A549 (cell line): ENCODE data around the gene BCKDHA. TPM values are rescaled to one million over a fixed set of nuclear protein-coding genes. Genes with fewer than 3 reads are reported as not detected.
A peak's percentile ranks its signal among the peaks of the same experiment; 100 is the strongest.

Source experiments
- ATAC-seq, 2 experiments: fragments of 200-7000 bp in 1 of 2; fragments of >200 bp in 1 of 2; cut with Nextera tagmentation in 1 of 2; cut with Tn5 transposase in 1 of 2; 3 replicates each; pipeline versions ENCODE4 v1.8.0 to v1.9.1; 2018 to 2020; ENCODE audit warnings: mild to moderate bottlenecking in 1 of 2, moderate library complexity in 1 of 2
- CTCF ChIA-PET: fragments of 300-600 bp; sonication (Branson Sonifier 250); formaldehyde crosslinking; extraction: SDS; loops from one replicate; lab custom pipeline; 2021; ENCODE audit warnings: antibody characterized with exemption, inconsistent platforms; lab: Yijun Ruan, JAX
- POLR2A ChIA-PET: fragments of 350-600 bp; formaldehyde crosslinking; extraction: SDS; loops from one replicate; lab custom pipeline; 2021; ENCODE audit warnings: antibody characterized with exemption, inconsistent platforms; lab: Yijun Ruan, JAX
- DNase-seq, 2 experiments: peaks; one replicate each; pipeline versions ENCODE4 v3.0.0 to v3.0.0-alpha.2; 2011 to 2016; ENCODE audit warnings: low read depth in 1 of 2, low spot score in 1 of 2
- FAIRE-seq: peaks from 2 replicates; lab custom pipeline; 2011; peaks lifted over from hg19 to GRCh38; lab: Jason Lieb, UNC
- H3K27ac ChIP-seq, 2 experiments: fragments of >200 bp; sonication (Bioruptor Twin); formaldehyde crosslinking; 3 replicates each; pipeline ENCODE4 v1.5.1; 2016 to 2017
- H3K4me1 ChIP-seq: fragments of >200 bp; sonication (Bioruptor Twin); formaldehyde crosslinking; 3 replicates; pipeline ENCODE4 v1.6.1; 2016
- H3K4me2 ChIP-seq: fragments of >200 bp; sonication (Bioruptor Twin); formaldehyde crosslinking; 3 replicates; pipeline ENCODE4 v1.6.1; 2016
- H3K4me3 ChIP-seq: fragments of >200 bp; sonication (Bioruptor Twin); formaldehyde crosslinking; 3 replicates; pipeline ENCODE4 v1.5.1; 2016
- H3K9me3 ChIP-seq: fragments of >200 bp; sonication (Bioruptor Twin); formaldehyde crosslinking; 3 replicates; pipeline ENCODE4 v1.6.1; 2016
- CEBPB ChIP-seq, 2 experiments: fragments of >200 bp in 1 of 2; sonication (Bioruptor Twin) in 1 of 2; formaldehyde crosslinking in 1 of 2; IDR thresholded peaks; 2 replicates each; pipeline ENCODE4 v1.6.1; 2012 to 2016
- CTCF ChIP-seq: fragments of >200 bp; sonication (Bioruptor Twin); formaldehyde crosslinking; IDR thresholded peaks from 3 replicates; pipeline ENCODE4 v1.5.1; 2016
- E2F6 ChIP-seq: IDR thresholded peaks from 2 replicates; pipeline ENCODE4 v1.6.1; 2012; ENCODE audit warnings: low read depth, borderline replicate concordance
- EHF ChIP-seq: fragments of 250-450 bp; sonication (Bioruptor Pico); IDR thresholded peaks from 2 replicates; pipeline ENCODE4 v1.5.0; 2020; ENCODE audit warnings: mild to moderate bottlenecking
- ESRRA ChIP-seq: fragments of 150-350 bp; IDR thresholded peaks from 2 replicates; pipeline ENCODE4 v1.6.1; 2014; ENCODE audit warnings: mild to moderate bottlenecking, low read length, borderline replicate concordance
- JUNB ChIP-seq: fragments of >200 bp; sonication (Bioruptor Twin); formaldehyde crosslinking; IDR thresholded peaks from 2 replicates; pipeline ENCODE4 v1.6.1; 2016
- KDM5A ChIP-seq: fragments of 200-600 bp; sonication (generic); IDR thresholded peaks from 2 replicates; pipeline ENCODE4 v1.6.1; 2016; ENCODE audit warnings: antibody characterized with exemption, mild to moderate bottlenecking
- MAFK ChIP-seq: fragments of 450-650 bp; IDR thresholded peaks from 2 replicates; pipeline ENCODE4 v1.6.1; 2014; ENCODE audit not compliant: partially characterized antibody
- MAX ChIP-seq: IDR thresholded peaks from 2 replicates; pipeline ENCODE4 v1.6.1; 2012
- MYC ChIP-seq: IDR thresholded peaks from 2 replicates; pipeline ENCODE4 v1.6.1; 2012; ENCODE audit warnings: mild to moderate bottlenecking, inconsistent platforms, low read length, improper control_type of control experiment, borderline replicate concordance
- NFE2L2 ChIP-seq: fragments of 150-350 bp; conservative IDR thresholded peaks from 2 replicates; pipeline ENCODE4 v1.6.1; 2014; ENCODE audit warnings: low read length
- NPAS2 ChIP-seq: fragments of 250-450 bp; sonication (Bioruptor Pico); IDR thresholded peaks from 2 replicates; pipeline ENCODE4 v1.8.0; 2022; ENCODE audit warnings: mild to moderate bottlenecking, moderate library complexity, borderline replicate concordance
- NR3C1 ChIP-seq: fragments of >200 bp; sonication (Bioruptor Twin); formaldehyde crosslinking; IDR thresholded peaks from 3 replicates; pipeline ENCODE4 v1.6.1; 2017
- PBX3 ChIP-seq: IDR thresholded peaks from 2 replicates; pipeline ENCODE4 v1.6.1; 2012
- PHF8 ChIP-seq: fragments of 200-600 bp; sonication (generic); IDR thresholded peaks from 2 replicates; pipeline ENCODE4 v1.6.1; 2016; ENCODE audit warnings: low read depth, mild to moderate bottlenecking, antibody characterized with exemption, moderate library complexity, borderline replicate concordance
- POLR2AphosphoS2 ChIP-seq: conservative IDR thresholded peaks from 2 replicates; pipeline ENCODE4 v1.6.1; 2012; ENCODE audit warnings: low read length, improper control_type of control experiment, inconsistent platforms
- REST ChIP-seq: fragments of 200-600 bp; sonication (generic); IDR thresholded peaks from 2 replicates; pipeline ENCODE4 v1.6.1; 2016; ENCODE audit warnings: antibody characterized with exemption, mild to moderate bottlenecking, moderate library complexity
- RNF2 ChIP-seq: fragments of 200-600 bp; sonication (generic); IDR thresholded peaks from 2 replicates; pipeline ENCODE4 v1.6.1; 2016; ENCODE audit warnings: low read depth, mild to moderate bottlenecking, antibody characterized with exemption, moderate library complexity, borderline replicate concordance
- SMC3 ChIP-seq: fragments of >200 bp; sonication (Bioruptor Twin); formaldehyde crosslinking; IDR thresholded peaks from 3 replicates; pipeline ENCODE4 v1.6.1; 2018; ENCODE audit warnings: inconsistent platforms
- TFCP2L1 ChIP-seq: fragments of 250-450 bp; sonication (Bioruptor Pico); IDR thresholded peaks from 2 replicates; pipeline ENCODE4 v1.5.0; 2021; ENCODE audit warnings: mild to moderate bottlenecking
- TP53 ChIP-seq: fragments of 250-450 bp; sonication (Bioruptor Pico); IDR thresholded peaks from 2 replicates; pipeline ENCODE4 v1.5.0; 2021; ENCODE audit warnings: mild to moderate bottlenecking, moderate library complexity
- ZC3H11A ChIP-seq: fragments of 450-650 bp; IDR thresholded peaks from 2 replicates; pipeline ENCODE4 v1.6.1; 2014; ENCODE audit warnings: antibody characterized with exemption, mild to moderate bottlenecking
- ZNF302 ChIP-seq: fragments of 250-450 bp; sonication (Bioruptor Pico); IDR thresholded peaks from 2 replicates; pipeline ENCODE4 v1.9.0; 2021; ENCODE audit warnings: inconsistent platforms, mild to moderate bottlenecking, moderate library complexity
- WGBS: methylation state at CpG from one replicate; pipeline ENCODE4 v1.1.6; 2017; ENCODE audit errors: missing lambda C conversion rate; 5-methylcytosine and 5-hydroxymethylcytosine counted together
- polyA plus RNA-seq, 4 experiments: library from polyadenylated mRNA; depleted of rRNA in 3 of 4; stranded (reverse); fragments of >200 nt; fragmentation: RNase III in 1 of 4; extraction: RNeasy Plus Mini Kit Qiagen cat#74134 plus additional on column Dnase treatment in 1 of 4; gene quantifications; 2 replicates in 3 of 4; 3 replicates in 1 of 4; pipeline ENCODE4 v1.2.3, GENCODE V29; 2011 to 2017

The BCKDHA gene
- polyA plus RNA-seq, 2 of the 4 experiments (the other 2 are of a cell fraction), result 42.9 to 44.4 TPM

GRCh38 chr19:41398050-41398418, 416 bp downstream of the BCKDHA start:
- WGBS, result under 1% methylated on average over 5 of the region's 5 CpGs

GRCh38 chr19:41398598-41398997, 980 bp downstream of the BCKDHA start:
- no peak for FAIRE-seq
- H3K27ac ChIP-seq, result peak overlapping the region in 1 of 2 experiments; percentile 87; a peak in 4 of 6 replicates
- POLR2A ChIA-PET, result interaction anchor here (0.9 kb wide), 1 partner anchor 10 kb away, joined by 3 read pairs; no protein-coding TSS in a partner anchor
- TF ChIP-seq MYC (0 out of 2 replicates have a peak, but pooled peaks have one; percentile 4), ESRRA (no peak), KDM5A (no peak), NR3C1 (no peak), TFCP2L1 (CRISPR knock-in tag) (no peak)
- TF ChIP-seq, all 56 proteins: peak for 1
- H3K4me3 ChIP-seq, result peak overlapping the region; percentile 67
- CTCF ChIA-PET, result interaction anchor here (0.8 to 2.4 kb wide), 10 partner anchors 9 to 172 kb away, joined by 3 to 9 read pairs (median 4); partner anchors contain the start of gene DMAC2
- WGBS, result 66% methylated on average over 3 of the region's 3 CpGs
- ATAC-seq (no peak), DNase-seq (no peak)
- peak overlapping the region; percentile 88 for H3K4me2 ChIP-seq
- H3K9me3 ChIP-seq, result no peaks in the 10 kb centered on the region
- peaks cover 20% of the 10 kb centered on the region for H3K4me1 ChIP-seq

More at GRCh38 chr19:41398050-41398418, 416 bp downstream of the BCKDHA start:
- ATAC-seq, result peak in 1 of 2 experiments; percentile 1; a peak in 1 of 6 replicates
- Histone ChIP-seq H3K27ac (peak overlapping the region; percentile 79 to 87), H3K4me2 (peak overlapping the region; percentile 88), H3K4me3 (peak overlapping the region; percentile 67), H3K4me1 (peaks cover 20% of the 10 kb centered on the region), H3K9me3 (no peaks in the 10 kb centered on the region)
- FAIRE-seq, result no peak
- no peak for DNase-seq
- POLR2A ChIA-PET, result no interaction called here
- CTCF ChIA-PET, result interaction anchor here (0.8 to 2.4 kb wide), 6 partner anchors 9 to 173 kb away, joined by 3 to 9 read pairs (median 4); partner anchors contain the start of gene DMAC2
- TF ChIP-seq REST, result no peak
- 0 out of 2 replicates have a peak, but pooled peaks have one; percentile 11 for TF ChIP-seq PHF8
- TF ChIP-seq KDM5A, result peak; percentile 62; the same call in 1 of the 2 replicates

GRCh38 chr19:41399091-41399490, 1.5 kb downstream of the BCKDHA start:
- H3K4me3 ChIP-seq, result peak overlapping the region; percentile 67; the same call in 1 of the 3 replicates
- ChIA-PET POLR2A (interaction anchor here (0.6 to 0.9 kb wide), 2 partner anchors 10 to 19 kb away, joined by 3 to 4 read pairs; no protein-coding TSS in a partner anchor), CTCF (interaction anchor here (0.8 to 2.4 kb wide), 9 partner anchors 8 to 172 kb away, joined by 3 to 9 read pairs (median 4); no protein-coding TSS in a partner anchor)
- ATAC-seq (no peak), FAIRE-seq (no peak), DNase-seq (no peak)
- no peak overlapping the region for H3K27ac ChIP-seq
- peaks cover 20% of the 10 kb centered on the region for H3K4me1 ChIP-seq
- TF ChIP-seq MAX (no peak), TP53 (CRISPR knock-in tag) (no peak), E2F6 (no peak), ZC3H11A (no peak), NFE2L2 (no peak), PBX3 (no peak), SMC3 (no peak), RNF2 (no peak), CEBPB (IDR thresholded peaks at IDR 0.05) (no peak), JUNB (no peak), POLR2AphosphoS2 (no peak), EHF (CRISPR knock-in tag) (no peak), CTCF (no peak), MAFK (no peak), ZNF302 (CRISPR knock-in tag) (no peak), NPAS2 (CRISPR knock-in tag) (no peak)
- H3K9me3 ChIP-seq, result no peaks in the 10 kb centered on the region
- H3K4me2 ChIP-seq, result peak overlapping the region; percentile 88
- WGBS, result 71% methylated on average over 3 of the region's 3 CpGs
